ENCODE data around the gene FCRL5. TPM values are rescaled to one million over a fixed set of nuclear protein-coding genes. Genes with fewer than 3 reads are reported as not detected.
"Not testable (repeated sequence)": the region's sequence is repeated elsewhere in the genome, so short reads cannot be mapped to it uniquely, and the experiment has no call there.

The FCRL5 gene
- total RNA-seq, 4 donors from 2014 or later = 0.15 to 1.2 TPM; not detected in 2

DNA sequence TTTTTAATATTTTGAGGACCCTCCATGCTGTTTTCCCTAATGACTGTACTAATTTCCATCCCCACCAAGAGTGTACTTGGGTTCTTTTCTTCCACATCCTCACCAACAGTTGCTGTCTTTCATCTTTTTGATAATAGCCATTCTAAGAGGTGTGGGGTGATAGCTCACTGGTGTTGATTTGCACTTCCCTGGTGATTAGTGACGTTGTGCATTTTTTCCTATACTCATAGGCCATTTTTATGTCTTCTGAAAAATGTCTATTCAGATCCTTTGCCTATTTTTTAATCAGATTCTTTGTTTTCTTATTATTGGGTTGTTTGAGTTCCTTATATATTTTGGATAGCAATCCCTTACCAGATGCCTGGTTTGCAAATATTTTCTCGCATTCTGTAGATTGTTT is 64.2 kb downstream of the FCRL5 start:
- Histone ChIP-seq H3K36me3 (no peaks in the 10 kb centered on the region), H3K27ac (no peak overlapping the region), H3K4me3 (replicated peaks in 1 of 3) (no peak overlapping the region), H3K9me3 (no peaks in the 10 kb centered on the region), H3K4me1 (no peaks in the 10 kb centered on the region), H3K27me3 (no peaks in the 10 kb centered on the region)
- no peak for TF ChIP-seq POLR2A (IDR thresholded peaks at IDR 0.05)
- TF ChIP-seq, protein P1, sequence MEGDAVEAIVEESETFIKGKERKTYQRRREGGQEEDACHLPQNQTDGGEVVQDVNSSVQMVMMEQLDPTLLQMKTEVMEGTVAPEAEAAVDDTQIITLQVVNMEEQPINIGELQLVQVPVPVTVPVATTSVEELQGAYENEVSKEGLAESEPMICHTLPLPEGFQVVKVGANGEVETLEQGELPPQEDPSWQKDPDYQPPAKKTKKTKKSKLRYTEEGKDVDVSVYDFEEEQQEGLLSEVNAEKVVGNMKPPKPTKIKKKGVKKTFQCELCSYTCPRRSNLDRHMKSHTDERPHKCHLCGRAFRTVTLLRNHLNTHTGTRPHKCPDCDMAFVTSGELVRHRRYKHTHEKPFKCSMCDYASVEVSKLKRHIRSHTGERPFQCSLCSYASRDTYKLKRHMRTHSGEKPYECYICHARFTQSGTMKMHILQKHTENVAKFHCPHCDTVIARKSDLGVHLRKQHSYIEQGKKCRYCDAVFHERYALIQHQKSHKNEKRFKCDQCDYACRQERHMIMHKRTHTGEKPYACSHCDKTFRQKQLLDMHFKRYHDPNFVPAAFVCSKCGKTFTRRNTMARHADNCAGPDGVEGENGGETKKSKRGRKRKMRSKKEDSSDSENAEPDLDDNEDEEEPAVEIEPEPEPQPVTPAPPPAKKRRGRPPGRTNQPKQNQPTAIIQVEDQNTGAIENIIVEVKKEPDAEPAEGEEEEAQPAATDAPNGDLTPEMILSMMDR (IDR thresholded peaks at IDR 0.05) = no peak
- WGBS, 2 donors = 91 to 94% methylated on average over 2 of the region's 2 CpGs
- DNase-seq = no peak
- intact Hi-C loops (cut with DNase I) = loop anchor here (5.0 kb wide), 2 partner anchors 111 to 296 kb away; no protein-coding TSS in a partner anchor

DNA sequence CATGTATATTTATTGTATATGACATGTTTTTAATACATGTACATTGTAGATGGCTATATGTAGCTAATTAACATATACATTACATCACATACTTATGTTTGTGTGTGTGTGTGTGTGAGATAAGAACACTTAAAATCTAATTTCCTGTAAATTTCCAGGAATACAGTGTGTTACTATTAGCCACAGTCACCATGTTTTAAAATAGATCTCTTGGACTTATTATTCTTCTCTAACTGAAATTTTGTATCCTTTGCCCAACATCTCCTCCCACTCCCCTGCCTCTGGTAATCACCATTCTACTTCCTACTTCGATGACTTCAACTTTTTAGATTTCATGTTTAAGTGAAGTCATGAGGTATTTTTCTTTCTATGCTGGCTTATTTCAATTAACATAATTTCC is 64.8 kb downstream of the FCRL5 start:
- intact Hi-C loops (cut with DNase I) = loop anchor here (5.0 kb wide), 2 partner anchors 110 to 295 kb away; no protein-coding TSS in a partner anchor
- WGBS, 2 donors = 70 to 73% methylated on average over 1 of the region's 1 CpG
- Histone ChIP-seq H3K27ac (no peak overlapping the region), H3K27me3 (no peaks in the 10 kb centered on the region), H3K4me1 (no peaks in the 10 kb centered on the region), H3K4me3 (replicated peaks in 1 of 3) (no peak overlapping the region), H3K36me3 (no peaks in the 10 kb centered on the region), H3K9me3 (no peaks in the 10 kb centered on the region)
- no peak for DNase-seq
- TF ChIP-seq, protein P1 (IDR thresholded peaks at IDR 0.05) = no peak
- no peak for TF ChIP-seq POLR2A (IDR thresholded peaks at IDR 0.05)

DNA sequence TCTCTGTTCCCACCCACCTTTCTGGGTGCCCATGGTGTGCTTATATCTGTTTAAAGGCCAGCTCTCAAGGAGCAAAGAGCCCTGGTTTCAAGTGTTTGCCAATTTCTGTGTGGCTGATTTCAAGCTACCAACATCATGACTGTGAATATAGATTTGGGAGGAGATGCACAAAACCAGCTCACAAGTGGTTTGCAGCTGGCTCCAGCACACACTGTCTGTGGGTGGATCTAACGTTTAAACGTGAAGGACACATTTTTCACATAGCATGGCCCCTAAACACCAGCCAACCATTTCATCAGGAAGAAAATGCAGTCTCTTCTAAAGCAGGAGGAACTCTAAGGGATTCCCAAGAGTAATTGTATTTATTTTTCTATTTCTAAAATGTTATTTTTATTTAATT is 65.2 kb downstream of the FCRL5 start:
- DNase-seq = no peak
- TF ChIP-seq, protein P1 (IDR thresholded peaks at IDR 0.05) = no peak
- no peak for TF ChIP-seq POLR2A (IDR thresholded peaks at IDR 0.05)
- Histone ChIP-seq H3K4me3 (replicated peaks in 1 of 3) (no peak overlapping the region), H3K27me3 (no peaks in the 10 kb centered on the region), H3K36me3 (no peaks in the 10 kb centered on the region), H3K27ac (no peak overlapping the region), H3K4me1 (no peaks in the 10 kb centered on the region), H3K9me3 (no peaks in the 10 kb centered on the region)
- WGBS, 2 donors = 8 to 13% methylated on average over 2 of the region's 2 CpGs
- intact Hi-C loops (cut with DNase I) = loop anchor here (5.0 kb wide), 2 partner anchors 110 to 295 kb away; no protein-coding TSS in a partner anchor

DNA sequence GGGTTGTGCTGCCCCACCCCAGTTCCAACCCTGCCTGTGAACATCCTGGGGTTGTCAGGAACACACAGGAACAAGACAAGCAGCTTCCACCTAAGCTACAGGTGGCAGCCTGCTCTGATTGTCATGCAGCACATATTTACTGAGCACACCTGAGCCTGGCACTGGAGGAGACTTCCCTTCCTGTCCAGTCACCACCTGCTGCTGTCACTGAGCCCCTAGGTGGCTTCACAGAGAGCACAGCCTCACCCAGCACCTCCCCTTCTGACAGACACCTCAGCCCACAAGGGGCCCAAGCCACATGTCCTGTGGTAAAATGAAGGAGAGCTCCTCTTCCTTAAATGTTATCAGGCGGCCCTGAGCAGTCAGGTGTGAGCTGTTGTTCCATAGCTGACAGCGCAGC is 65.9 kb downstream of the FCRL5 start:
- not testable (repeated sequence) for H3K4me3 ChIP-seq (replicated peaks in 1 of 3); H3K9me3 ChIP-seq; H3K36me3 ChIP-seq; H3K27ac ChIP-seq; H3K27me3 ChIP-seq; H3K4me1 ChIP-seq; DNase-seq
- WGBS, 2 donors = 80 to 100% methylated on average over 1 to 2 of the region's 2 CpGs
- intact Hi-C loops (cut with DNase I) = loop anchor here (5.0 kb wide), 2 partner anchors 109 to 294 kb away; no protein-coding TSS in a partner anchor

DNA sequence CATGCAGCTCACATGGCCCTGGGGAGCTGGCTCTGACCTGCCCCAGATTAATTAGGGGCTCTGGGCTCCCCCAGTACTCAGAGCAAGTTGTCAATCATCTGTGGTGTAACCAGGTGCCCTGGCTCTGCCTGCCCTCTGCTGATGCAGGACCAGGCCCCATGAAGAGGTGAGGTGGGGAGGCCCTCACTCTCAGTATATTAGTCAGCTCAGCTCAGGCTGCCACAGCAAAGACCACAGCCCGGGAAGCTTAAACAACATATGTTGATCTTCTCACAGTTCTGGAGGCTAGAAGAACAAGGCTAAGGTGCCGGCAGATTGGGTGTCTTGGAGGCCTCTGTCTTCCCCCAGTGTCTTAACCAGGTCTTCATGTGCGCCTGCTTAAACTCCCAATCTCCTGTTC is 66.5 kb downstream of the FCRL5 start:
- Histone ChIP-seq H3K9me3 (no peaks in the 10 kb centered on the region), H3K27ac (no peak overlapping the region), H3K4me1 (no peaks in the 10 kb centered on the region), H3K4me3 (replicated peaks in 1 of 3) (no peak overlapping the region), H3K36me3 (no peaks in the 10 kb centered on the region), H3K27me3 (no peaks in the 10 kb centered on the region)
- 83 to 96% methylated on average over 3 of the region's 3 CpGs for WGBS, 2 donors
- no peak for DNase-seq
- no peak for TF ChIP-seq POLR2A (IDR thresholded peaks at IDR 0.05)
- TF ChIP-seq, protein P1 (IDR thresholded peaks at IDR 0.05) = no peak
- intact Hi-C loops (cut with DNase I) = loop anchor here (5.0 kb wide), 2 partner anchors 108 to 293 kb away; no protein-coding TSS in a partner anchor

DNA sequence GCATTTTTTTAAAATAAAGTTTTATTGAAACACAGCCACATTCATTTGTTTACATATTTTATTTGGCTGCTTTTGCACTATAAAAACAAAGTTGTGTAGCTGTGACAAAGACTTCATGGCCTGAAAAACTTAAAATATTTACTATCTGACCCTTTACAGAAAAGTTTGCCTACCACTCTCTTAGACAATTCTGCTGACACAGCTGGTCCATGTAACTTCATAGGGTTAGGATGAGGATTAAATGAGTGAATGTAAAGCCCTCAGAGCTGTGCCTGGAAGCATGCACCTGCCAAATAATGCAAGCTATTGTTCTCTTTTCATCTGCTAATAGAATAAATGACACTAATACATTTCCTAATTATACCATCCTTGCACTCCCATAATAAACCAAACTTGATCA is 67.7 kb downstream of the FCRL5 start:
- intact Hi-C loops (cut with DNase I) = no loop called here
- Histone ChIP-seq H3K9me3 (no peaks in the 10 kb centered on the region), H3K27ac (no peak overlapping the region), H3K4me3 (replicated peaks in 1 of 3) (no peak overlapping the region), H3K36me3 (no peaks in the 10 kb centered on the region), H3K27me3 (no peaks in the 10 kb centered on the region), H3K4me1 (no peaks in the 10 kb centered on the region)
- no peak for DNase-seq
- TF ChIP-seq, protein P1 (IDR thresholded peaks at IDR 0.05) = no peak
- TF ChIP-seq POLR2A (IDR thresholded peaks at IDR 0.05) = no peak
